Hepatic stellate cell (primary cell): Measurements from ENCODE around the gene BAZ2A.
"Not testable (repeated sequence)": the region's sequence is repeated elsewhere in the genome, so short reads cannot be mapped to it uniquely, and the experiment has no call there.

Source experiments
- DNase-seq: peaks from one replicate; pipeline ENCODE4 v3.0.0; 2011; ENCODE audit warnings: low spot score

Gene BAZ2A

GRCh38 chr12:56596815-56597214 is 33.3 kb downstream of the BAZ2A start:
- no peak for DNase-seq

- peak; percentile 89 for DNase-seq
These were observed 36.1 kb downstream of the BAZ2A start for GRCh38 chr12:56593909-56594621.

DNA sequence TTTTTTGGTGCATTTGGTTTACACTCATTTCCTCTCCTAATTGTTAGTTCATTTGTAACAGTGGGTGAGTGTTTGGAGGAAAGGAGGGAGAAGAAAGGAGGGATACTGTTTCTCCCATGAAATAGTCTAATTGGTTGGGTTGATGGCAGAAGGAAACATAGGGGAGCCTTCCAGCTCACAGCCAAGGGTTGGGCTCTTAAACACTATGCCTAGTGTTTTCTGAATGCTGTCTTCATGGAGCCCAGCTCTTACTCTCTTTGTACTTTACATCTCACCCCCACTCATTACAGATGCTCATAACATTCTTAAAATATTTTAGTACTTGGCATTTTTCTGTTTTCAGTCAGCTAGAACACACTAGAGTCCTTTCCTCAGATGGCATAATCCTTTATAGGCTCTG is 38.2 kb downstream of the BAZ2A start:
- DNase-seq = no peak

GRCh38 chr12:56591126-56591525 is 39.0 kb downstream of the BAZ2A start:
- DNase-seq = no peak

- no peak for DNase-seq
These were observed 39.8 kb downstream of the BAZ2A start for GRCh38 chr12:56590237-56590830.

- DNase-seq = no peak
These were observed 40.3 kb downstream of the BAZ2A start for GRCh38 chr12:56589783-56590182.

DNA sequence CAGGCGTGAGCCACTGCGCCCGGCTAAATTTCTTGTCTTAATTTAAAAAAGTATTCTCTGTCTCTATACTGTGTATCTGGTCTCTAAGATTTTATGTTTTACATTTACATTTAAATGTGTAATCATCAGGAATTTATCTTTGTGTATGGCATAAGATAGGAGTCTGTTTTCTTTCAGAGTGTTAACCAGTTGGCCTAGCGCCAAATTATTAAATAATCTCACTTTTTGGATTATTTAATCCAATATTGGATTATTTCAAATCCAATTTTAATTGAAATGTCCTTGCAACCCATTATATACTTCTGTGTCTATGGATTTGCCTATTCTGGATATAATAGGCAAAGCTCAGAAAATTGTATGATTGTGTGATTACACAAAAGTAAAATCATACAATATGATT is 45.0 kb downstream of the BAZ2A start:
- DNase-seq = no peak

GRCh38 chr12:56581418-56582145 is 48.5 kb downstream of the BAZ2A start:
- no peak for DNase-seq

- no peak for DNase-seq
These were observed 51.1 kb downstream of the BAZ2A start for GRCh38 chr12:56578983-56579546.

- not testable (repeated sequence) for DNase-seq
These were observed 52.9 kb downstream of the BAZ2A start for GRCh38 chr12:56577248-56577647.

- no peak for DNase-seq
These were observed 55.9 kb downstream of the BAZ2A start for GRCh38 chr12:56574210-56574609.

DNA sequence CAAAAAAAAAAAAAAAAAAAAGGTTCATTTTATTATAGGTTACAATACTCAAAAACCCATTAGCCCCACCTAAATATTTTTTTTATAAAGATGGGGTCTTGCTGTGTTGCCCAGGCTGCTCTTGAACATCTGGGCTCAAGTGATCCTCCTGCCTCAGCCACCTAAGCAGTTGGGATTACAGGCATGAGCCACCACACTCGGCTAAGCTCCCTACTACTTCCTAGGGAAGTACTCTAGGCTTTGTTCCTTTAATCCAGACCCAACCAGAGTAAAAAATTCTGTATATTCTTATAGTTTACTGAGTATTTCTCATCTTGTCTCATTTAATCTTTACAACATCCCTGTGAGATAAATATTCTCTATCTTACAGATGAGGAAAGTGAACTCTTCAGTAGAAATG is 57.8 kb downstream of the BAZ2A start:
- DNase-seq = no peak

DNA sequence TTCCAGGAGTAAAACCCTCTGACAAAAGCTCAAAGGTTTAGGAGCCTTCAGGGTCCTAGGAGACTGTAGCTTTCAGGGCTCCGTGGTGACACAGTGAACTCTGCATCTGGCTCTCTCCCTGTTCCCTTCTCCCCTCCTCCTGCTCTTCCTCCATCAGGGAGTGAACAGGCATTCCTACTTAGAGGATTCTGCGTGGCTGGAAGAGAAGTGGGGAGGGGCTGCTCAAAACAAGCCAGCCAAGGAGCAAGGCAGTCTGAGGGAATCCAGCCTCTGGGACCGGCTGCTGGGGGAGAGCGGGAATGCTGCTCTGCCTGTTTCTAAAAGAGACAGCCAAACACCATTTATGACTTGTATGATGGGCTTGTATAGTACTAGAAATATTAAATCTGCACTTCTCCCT is 59.0 kb downstream of the BAZ2A start:
- DNase-seq = no peak

GRCh38 chr12:56568146-56568545 is 62.0 kb downstream of the BAZ2A start:
- no peak for DNase-seq

GRCh38 chr12:56565510-56566101 is 64.5 kb downstream of the BAZ2A start:
- peak; percentile 61 for DNase-seq

GRCh38 chr12:56551070-56551469 is 79.1 kb downstream of the BAZ2A start:
- DNase-seq = no peak

DNA sequence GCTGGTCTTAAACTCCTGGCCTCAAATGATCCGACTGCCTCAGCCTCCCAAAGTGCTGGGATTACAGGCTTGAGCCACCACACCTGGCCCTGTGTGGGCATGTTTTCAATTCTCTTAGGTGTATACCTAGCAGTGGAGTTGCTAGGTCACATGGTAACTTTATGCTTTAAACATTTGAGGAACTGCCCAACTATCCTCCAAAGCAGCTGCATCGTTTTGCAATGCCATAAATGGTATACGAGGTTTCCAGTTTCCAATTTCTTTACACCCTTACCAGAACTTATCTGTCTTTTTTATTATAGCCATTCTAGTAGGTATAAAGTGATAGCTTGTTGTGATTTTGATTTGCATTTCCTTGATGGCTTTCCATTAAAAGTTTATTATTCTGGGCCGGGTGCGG is 83.4 kb downstream of the BAZ2A start:
- no peak for DNase-seq
